ENCODE measurements around the gene LRP5.

DNA sequence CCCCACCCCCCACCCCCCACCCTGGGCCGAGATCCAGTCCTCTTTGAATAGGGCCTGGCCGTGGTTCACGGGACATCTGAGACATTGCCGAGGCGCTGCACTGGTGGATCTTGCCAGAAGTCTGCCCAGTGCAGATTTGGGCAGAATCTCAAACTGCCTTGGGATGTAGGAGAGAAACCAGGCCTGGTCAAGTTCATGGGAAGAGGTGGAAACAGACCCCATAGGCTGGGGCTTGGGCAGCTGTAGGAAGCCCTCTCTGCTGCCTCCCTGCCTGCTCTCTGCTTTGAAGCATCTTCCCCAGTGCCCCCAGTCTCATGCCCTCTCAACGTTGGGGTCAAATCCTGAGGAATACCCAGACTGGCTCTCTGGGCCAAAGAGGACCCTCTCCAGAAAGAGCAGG lies 132.2 kb downstream of the LRP5 start:
- TF ChIP-seq GATA2 (IDR thresholded peaks at IDR 0.05; ENCODE audit: low read depth, low read length) (no peak), GATA3 (IDR thresholded peaks at IDR 0.05; ENCODE audit: low read depth, low read length) (no peak)

Data from SH-SY5Y (cell line).